K562 (cell line): ENCODE results near the gene APPBP2. TPM values are rescaled to one million over a fixed set of nuclear protein-coding genes. Genes with fewer than 3 reads are reported as not detected.

Experiments
- BRF2 ChIP-seq: IDR thresholded peaks from 3 replicates; pipeline ENCODE4 v1.6.1; 2011; ENCODE audit warnings: borderline replicate concordance, mild to moderate bottlenecking; ENCODE audit not compliant: insufficient read length, insufficient read depth
- CBX5 ChIP-seq: IDR thresholded peaks from 2 replicates; pipeline ENCODE4 v1.6.1; 2014; ENCODE audit warnings: low read depth, borderline replicate concordance
- ESRRB ChIP-seq: fragments of 250-450 bp; sonication (Bioruptor Pico); IDR thresholded peaks from 2 replicates; pipeline ENCODE4 v1.5.0; 2020; ENCODE audit warnings: mild to moderate bottlenecking, moderate library complexity, borderline replicate concordance
- FOXK1 ChIP-seq: sonication (generic); formaldehyde crosslinking; IDR thresholded peaks from 2 replicates; pipeline ENCODE4 v1.8.0; 2022; ENCODE audit warnings: missing genetic modification reagents, mild to moderate bottlenecking, borderline replicate concordance
- MGA ChIP-seq: fragments of 450-650 bp; IDR thresholded peaks from 2 replicates; pipeline ENCODE4 v1.6.1; 2016; ENCODE audit warnings: mild to moderate bottlenecking, moderate library complexity
- MXI1 ChIP-seq: IDR thresholded peaks from 2 replicates; pipeline ENCODE4 v1.6.1; 2011; ENCODE audit warnings: low read depth, mild to moderate bottlenecking, improper control_type of control experiment, low read length
- PKNOX1 ChIP-seq: fragments of 450-650 bp; IDR thresholded peaks from 2 replicates; pipeline ENCODE4 v1.6.1; 2016
- POLR2B ChIP-seq: fragments of 450-650 bp; IDR thresholded peaks from 2 replicates; pipeline ENCODE4 v1.6.1; 2018; ENCODE audit warnings: low read depth; ENCODE audit not compliant: partially characterized antibody
- TAF1 ChIP-seq: IDR thresholded peaks from 2 replicates; pipeline ENCODE4 v1.6.1; 2011; ENCODE audit warnings: mild to moderate bottlenecking, low read length, moderate library complexity; ENCODE audit not compliant: insufficient read depth, control insufficient read depth, severe bottlenecking; ENCODE audit errors: extremely low read depth
- ZNF121 ChIP-seq: sonication (generic); formaldehyde crosslinking; conservative IDR thresholded peaks from 2 replicates; pipeline ENCODE4 v1.8.0; 2022; ENCODE audit warnings: missing genetic modification reagents
- ZNF655 ChIP-seq: fragments of 250-450 bp; sonication (Bioruptor Pico); IDR thresholded peaks from 2 replicates; pipeline ENCODE4 v1.5.0; 2021
- polyA plus RNA-seq, 8 experiments: library from polyadenylated mRNA; depleted of rRNA in 4 of 8; stranded (reverse) in 5 of 8; unstranded in 3 of 8; fragments of >200 nt; fragmentation: Nextera tagmentation in 2 of 8; fragmentation: Illumina TruSeq in 1 of 8; extraction: Ambion mirVana in 2 of 8; extraction: Trizol in 1 of 8; gene quantifications; 2 replicates each; pipeline versions ENCODE4 v1.2.1 to v1.2.3, GENCODE V29; 2011 to 2014; ENCODE audit warnings: inconsistent platforms in 1 of 8, missing spikeins in 1 of 8
- total RNA-seq, 7 experiments: library from RNA; depleted of rRNA in 6 of 7; stranded (reverse); fragments of >200 nt in 6 of 7; fragmentation: Illumina TruSeq in 2 of 7; extraction: Trizol in 2 of 7; gene quantifications; 2 replicates each; pipeline versions ENCODE4 v1.2.1 to v1.2.3, GENCODE V29; 2011 to 2021; ENCODE audit warnings: low replicate concordance in 1 of 7

Gene APPBP2
- total and polyA plus RNA-seq, 9 of the 15 experiments (the other 6 are each of a cell fraction or from before 2014, with no cell fraction given) = 2.7 to 16.8 (median 6.9) TPM

GRCh38 chr17:60525685-60526514 is at the start of gene APPBP2 (continued):
- TF ChIP-seq POLR2B (peak; percentile 83), MXI1 (no peak), FOXK1 (CRISPR knock-in tag) (no peak), PKNOX1 (peak; percentile 28; the same call in 1 of the 2 replicates), MGA (peak; percentile 75; the same call in 1 of the 2 replicates), CBX5 (no peak), ZNF121 (CRISPR knock-in tag) (no peak), BRF2 (no peak), TAF1 (peak; percentile 38), ZNF655 (no peak), ESRRB (CRISPR knock-in tag) (no peak)
